Adrenal gland (tissue), 12 donors: ENCODE results near the gene VKORC1. TPM values are rescaled to one million over a fixed set of nuclear protein-coding genes. Genes with fewer than 3 reads are reported as not detected.
"Not testable (repeated sequence)": the region's sequence is repeated elsewhere in the genome, so short reads cannot be mapped to it uniquely, and the experiment has no call there.

Experiments used
- DNase-seq, 7 donors: peaks; one replicate each; pipeline ENCODE4 v3.0.0-alpha.2; 2019 to 2020
- H3K27ac ChIP-seq, 5 donors: fragments of 200-600 bp; sonication (generic) in 4 of 5; 1 replicate in 3 of 5; 2 replicates in 2 of 5; pipeline versions ENCODE4 v1.5.1 to v1.8.0; 2016 to 2020; ENCODE audit warnings: mild to moderate bottlenecking in 1 of 5
- H3K27me3 ChIP-seq: fragments of 200-600 bp; 2 replicates; pipeline ENCODE4 v1.8.0; 2021
- H3K36me3 ChIP-seq, 2 donors: fragments of 200-600 bp; replicated peaks in 1 of 2; 1 replicate in 1 of 2; 2 replicates in 1 of 2; pipeline versions ENCODE4 v1.5.1 to v1.8.0; 2018 to 2022
- H3K4me1 ChIP-seq, 2 donors: fragments of 200-600 bp; replicated peaks in 1 of 2; 1 replicate in 1 of 2; 2 replicates in 1 of 2; pipeline versions ENCODE4 v1.5.1 to v1.8.0; 2018 to 2021
- H3K4me3 ChIP-seq, 4 donors: fragments of 200-600 bp; sonication (generic) in 3 of 4; one replicate each; pipeline ENCODE4 v1.5.1; 2016 to 2018
- H3K9me3 ChIP-seq, 3 donors: fragments of 200-600 bp; sonication (generic) in 1 of 3; replicated peaks in 1 of 3; 1 replicate in 2 of 3; 2 replicates in 1 of 3; pipeline versions ENCODE4 v1.5.1 to v1.8.0; 2016 to 2021
- POLR2A ChIP-seq, 2 donors: fragments of 450-650 bp; IDR thresholded peaks; one replicate each; pipeline ENCODE4 v1.6.1; 2017; ENCODE audit warnings: antibody characterized with exemption in 2 of 2, mild to moderate bottlenecking in 2 of 2, moderate library complexity in 1 of 2
- WGBS, 4 donors: extraction: QIAGEN DNeasy Blood & Tissue Kit in 2 of 4; methylation state at CpG; one replicate each; pipeline versions ENCODE4 v1.1.5 to v1.1.7; 2013 to 2017; 5-methylcytosine and 5-hydroxymethylcytosine counted together
- intact Hi-C, 2 donors: fragments of 100-400 bp; cut with DNase I; formaldehyde crosslinking; loops; one replicate each; pipeline versions ENCODE4 v1.14.1 to v1.15.0; 2022 to 2023
- polyA plus RNA-seq, 3 donors: library from polyadenylated mRNA; stranded (reverse); fragments of 200-250 nt in 2 of 3; fragments of 350-450 nt in 1 of 3; fragmentation: Illumina TruSeq in 1 of 3; extraction: RNeasy Lipid Tissue Mini Kit (QIAGEN cat#74804) in 1 of 3; gene quantifications; one replicate each; pipeline ENCODE4 v1.2.3, GENCODE V29; 2013 to 2014
- total RNA-seq, 9 donors: library from RNA; depleted of rRNA in 4 of 9; stranded (reverse); fragments of >200 nt in 4 of 9; fragments of 120-200 nt in 1 of 9; fragmentation: NEBNext Ultra II Directional in 1 of 9; extraction: Animal tissue kit (Norgen Biotek cat#: 25700) in 1 of 9; gene quantifications; one replicate each; pipeline versions ENCODE4 v1.1.0 to v1.2.4, GENCODE V29; 2013 to 2023
- TF ChIP-seq, protein P1 (sequence below), 6 experiments: fragments of 450-650 bp in 4 of 6; fragments of 200-600 bp in 2 of 6; sonication (generic) in 1 of 6; IDR thresholded peaks; 1 replicate in 5 of 6; 2 replicates in 1 of 6; pipeline versions ENCODE4 v1.5.1 to v1.8.0; 2016 to 2021; ENCODE audit warnings: antibody characterized with exemption in 6 of 6, mild to moderate bottlenecking in 2 of 6, moderate library complexity in 1 of 6
- donor health status: healthy with polysubstance abuse.
- donor health status: Bipolar disorder and iron deficiency.
- donor health status: DM: yes; HTN: yes; CAD: no.
- donor health status: DM: no; HTN: no; CAD: no.
- donor health status: DM: no; HTN: no; CAD: no.
- donor health status: DM: yes; HTN: yes; CAD: no.

The VKORC1 gene
- total and polyA plus RNA-seq, 12 donors: 38.6 to 267 (median 120) TPM

DNA sequence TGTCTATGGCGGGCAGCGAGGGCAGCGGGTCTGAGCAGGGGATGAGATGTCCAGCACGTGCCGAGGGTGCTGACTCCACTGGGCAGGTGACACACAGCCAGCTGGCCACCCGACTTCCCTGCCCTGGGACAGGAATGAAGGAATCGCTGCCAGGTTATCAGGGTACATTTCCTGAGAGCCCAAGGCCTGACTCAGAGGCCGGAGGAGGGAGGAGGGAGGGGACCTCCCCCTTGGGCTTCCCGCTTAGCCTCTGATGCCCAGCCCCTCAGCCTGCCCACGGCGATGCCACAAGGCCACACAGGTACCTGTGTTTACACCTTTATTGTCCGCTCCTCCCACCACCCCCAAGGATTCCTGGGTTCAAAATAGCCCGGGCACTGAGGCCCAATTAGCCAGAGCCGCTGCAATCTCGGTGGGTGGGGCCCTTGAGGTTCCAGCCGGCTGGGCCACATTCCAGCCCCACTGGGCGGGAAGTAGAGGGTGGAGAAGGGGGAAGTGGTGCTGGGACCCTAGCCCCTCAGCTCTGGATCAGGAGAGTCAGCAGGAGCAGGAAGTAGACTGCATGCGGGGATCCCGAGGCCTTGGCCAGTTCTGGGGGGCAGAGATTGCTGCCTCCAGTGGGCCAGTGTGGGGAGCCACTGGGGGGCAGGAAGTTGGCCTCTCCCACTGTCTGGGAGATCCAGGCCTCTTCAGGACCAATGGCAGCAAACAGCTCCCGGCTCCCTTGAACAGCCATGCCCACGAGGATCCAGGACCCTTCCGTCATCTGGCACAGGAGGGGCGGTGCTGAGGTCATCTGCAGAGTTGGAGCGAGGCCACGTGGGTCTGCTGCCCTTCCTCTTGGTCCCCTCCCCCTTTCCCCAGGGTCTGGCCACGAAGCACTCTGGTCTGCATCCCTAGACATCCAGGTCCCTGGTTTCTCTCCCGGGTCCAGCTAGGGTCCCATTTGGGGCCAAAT, 44.3 kb upstream of the VKORC1 start:
- Histone ChIP-seq H3K27ac (peak overlapping the region in 4 of 5 donors; percentile 51 to 86 (median 66)), H3K9me3 (no peaks in the 10 kb centered on the region), H3K4me1 (peaks cover 23 to 26% of the 10 kb centered on the region in 2 donors), H3K27me3 (no peaks in the 10 kb centered on the region), H3K4me3 (peak overlapping the region in 1 of 4 donors; percentile 33), H3K36me3 (no peaks in the 10 kb centered on the region)
- intact Hi-C loops: no loop called here
- TF ChIP-seq POLR2A (IDR thresholded peaks at IDR 0.05): peak in 1 of 2 donors; percentile 46
- TF ChIP-seq, protein P1, sequence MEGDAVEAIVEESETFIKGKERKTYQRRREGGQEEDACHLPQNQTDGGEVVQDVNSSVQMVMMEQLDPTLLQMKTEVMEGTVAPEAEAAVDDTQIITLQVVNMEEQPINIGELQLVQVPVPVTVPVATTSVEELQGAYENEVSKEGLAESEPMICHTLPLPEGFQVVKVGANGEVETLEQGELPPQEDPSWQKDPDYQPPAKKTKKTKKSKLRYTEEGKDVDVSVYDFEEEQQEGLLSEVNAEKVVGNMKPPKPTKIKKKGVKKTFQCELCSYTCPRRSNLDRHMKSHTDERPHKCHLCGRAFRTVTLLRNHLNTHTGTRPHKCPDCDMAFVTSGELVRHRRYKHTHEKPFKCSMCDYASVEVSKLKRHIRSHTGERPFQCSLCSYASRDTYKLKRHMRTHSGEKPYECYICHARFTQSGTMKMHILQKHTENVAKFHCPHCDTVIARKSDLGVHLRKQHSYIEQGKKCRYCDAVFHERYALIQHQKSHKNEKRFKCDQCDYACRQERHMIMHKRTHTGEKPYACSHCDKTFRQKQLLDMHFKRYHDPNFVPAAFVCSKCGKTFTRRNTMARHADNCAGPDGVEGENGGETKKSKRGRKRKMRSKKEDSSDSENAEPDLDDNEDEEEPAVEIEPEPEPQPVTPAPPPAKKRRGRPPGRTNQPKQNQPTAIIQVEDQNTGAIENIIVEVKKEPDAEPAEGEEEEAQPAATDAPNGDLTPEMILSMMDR (IDR thresholded peaks at IDR 0.05): no peak
- DNase-seq: peak; percentile 76 to 96 (median 93)
- 29 to 51% (median 41%) methylated on average over 14 to 27 of the region's 27 CpGs for WGBS, 4 donors

DNA sequence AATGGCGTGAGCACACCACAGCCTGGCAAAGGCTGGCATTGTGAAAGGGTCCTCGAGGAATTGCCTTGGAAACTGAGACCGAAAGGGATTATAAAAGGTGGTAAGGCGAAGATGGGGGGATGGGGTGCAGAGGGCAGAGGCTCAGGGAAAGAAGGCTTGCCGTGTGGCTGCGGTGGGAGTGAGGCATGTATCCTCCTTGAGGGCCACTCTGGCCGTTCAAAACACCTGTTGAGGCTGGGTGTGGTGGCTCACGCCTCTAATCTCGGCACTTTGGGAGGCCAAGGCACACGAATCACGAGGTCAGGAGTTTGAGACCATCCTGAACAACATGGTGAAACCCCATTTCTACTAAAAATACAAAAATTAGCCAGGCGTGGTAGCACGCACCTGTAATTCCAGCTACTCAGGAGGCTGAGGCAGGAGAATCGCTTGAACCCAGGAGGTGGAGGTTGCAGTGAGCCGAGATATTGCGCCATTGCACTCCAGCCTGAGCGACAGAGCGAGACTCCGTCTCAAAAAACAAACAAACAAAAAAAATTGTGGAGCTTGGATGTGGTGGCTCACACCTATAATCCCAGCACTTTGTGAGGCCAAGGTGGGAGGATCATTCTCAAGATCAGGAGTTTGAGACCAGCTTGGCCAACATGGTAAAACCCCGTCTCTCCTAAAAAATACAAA, 42.4 kb upstream of the VKORC1 start:
- WGBS, 4 donors: 88 to 93% (median 89%) methylated on average over 20 of the region's 20 CpGs
- H3K27me3 ChIP-seq, H3K4me3 ChIP-seq, H3K36me3 ChIP-seq, H3K27ac ChIP-seq, H3K9me3 ChIP-seq, intact Hi-C loops: not testable (repeated sequence)
- DNase-seq: peak in 1 of 7 donors; percentile 19
- H3K4me1 ChIP-seq: peaks cover 17 to 23% of the 10 kb centered on the region in 2 donors

DNA sequence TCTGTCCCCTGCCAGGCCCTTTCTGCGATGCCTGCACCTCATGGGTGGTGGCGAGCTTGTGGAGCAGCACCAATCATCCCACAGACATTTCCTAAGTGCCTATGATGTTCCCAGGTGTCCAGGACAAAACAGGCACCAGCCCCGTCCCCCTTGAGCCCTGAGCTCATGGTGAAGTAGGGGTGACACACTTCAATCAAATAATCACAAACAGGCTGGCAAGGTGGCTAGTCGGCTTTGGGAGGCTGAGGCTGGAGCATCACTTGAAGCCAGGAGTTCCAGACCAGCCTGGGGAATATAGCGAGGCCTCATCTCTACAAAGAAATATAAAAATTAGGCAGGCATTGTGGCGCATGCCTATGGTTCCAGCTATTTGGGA, 41.7 kb upstream of the VKORC1 start:
- peaks cover 10 to 16% of the 10 kb centered on the region in 2 donors for H3K4me1 ChIP-seq
- intact Hi-C loops: no loop called here
- H3K4me3 ChIP-seq: no peak overlapping the region
- H3K9me3 ChIP-seq: no peaks in the 10 kb centered on the region
- H3K27me3 ChIP-seq: no peaks in the 10 kb centered on the region
- H3K27ac ChIP-seq: no peak overlapping the region
- peak in 1 of 7 donors; percentile 16 for DNase-seq
- WGBS, 4 donors: 88 to 94% (median 90%) methylated on average over 4 to 6 of the region's 6 CpGs
- peaks cover 0 to 4% of the 10 kb centered on the region in 2 donors for H3K36me3 ChIP-seq
- no peak for TF ChIP-seq POLR2A (IDR thresholded peaks at IDR 0.05)
- TF ChIP-seq, protein P1 (IDR thresholded peaks at IDR 0.05): no peak

DNA sequence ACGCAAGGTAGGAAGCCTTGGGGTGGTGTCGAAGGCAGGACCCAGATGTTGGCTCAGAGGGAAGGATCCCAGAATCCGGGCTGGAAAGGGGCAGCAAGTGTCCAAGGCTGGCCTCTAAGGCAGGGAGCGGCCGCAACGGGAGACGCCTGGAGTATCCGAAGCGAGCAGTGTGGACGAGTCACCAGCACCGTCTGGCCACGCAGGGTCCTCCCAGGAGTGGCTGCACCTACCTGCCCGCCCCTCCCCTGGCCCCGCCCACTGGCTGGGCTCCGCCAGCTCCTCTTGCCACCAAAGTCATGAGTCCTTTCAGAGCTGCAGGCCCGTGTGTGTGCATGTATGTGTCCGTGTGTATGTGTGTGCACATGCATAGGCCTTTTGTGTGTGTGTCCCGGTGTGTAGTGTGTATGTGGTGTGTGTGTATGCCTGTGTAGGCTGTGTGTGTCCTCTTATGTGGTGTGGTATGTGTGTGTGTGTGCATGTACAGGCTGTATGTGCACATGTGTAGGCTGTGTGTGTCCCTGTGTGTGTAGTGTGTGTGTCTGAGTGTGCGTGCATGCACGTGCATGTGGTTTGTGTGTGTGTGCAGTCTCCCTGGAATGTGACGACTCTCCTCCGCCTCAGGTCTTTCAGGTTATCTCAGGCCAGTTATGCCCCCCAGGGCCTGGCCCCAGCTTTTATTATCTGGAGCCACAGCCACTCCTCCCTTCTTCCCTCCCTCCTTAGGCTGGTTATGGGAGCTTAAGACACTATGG, 41.1 kb upstream of the VKORC1 start, which contains the start of gene PRSS8:
Gene PRSS8 (minus strand): TSS at position 193 of the 752 bp plus-strand sequence. CDS start 229 bp downstream, outside the sequence.
- Histone ChIP-seq H3K36me3 (peaks cover 0 to 4% of the 10 kb centered on the region in 2 donors), H3K4me1 (peaks cover 7 to 11% of the 10 kb centered on the region in 2 donors), H3K27ac (no peak within 1 kb of the TSS), H3K9me3 (no peaks in the 10 kb centered on the region), H3K4me3 (no peak within 1 kb of the TSS), H3K27me3 (no peaks in the 10 kb centered on the region)
- 41 to 67% (median 54%) methylated on average over 4 to 22 of the region's 22 CpGs for WGBS, 4 donors
- no peak for TF ChIP-seq POLR2A (IDR thresholded peaks at IDR 0.05)
- TF ChIP-seq, protein P1 (IDR thresholded peaks at IDR 0.05): no peak
- DNase-seq: peak in 2 of 7 donors; percentile 26
- intact Hi-C loops: no loop called here
